ENCODE measurements around the gene MCC.
A peak's percentile ranks its signal among the peaks of the same experiment; 100 is the strongest.

Gene MCC

DNA sequence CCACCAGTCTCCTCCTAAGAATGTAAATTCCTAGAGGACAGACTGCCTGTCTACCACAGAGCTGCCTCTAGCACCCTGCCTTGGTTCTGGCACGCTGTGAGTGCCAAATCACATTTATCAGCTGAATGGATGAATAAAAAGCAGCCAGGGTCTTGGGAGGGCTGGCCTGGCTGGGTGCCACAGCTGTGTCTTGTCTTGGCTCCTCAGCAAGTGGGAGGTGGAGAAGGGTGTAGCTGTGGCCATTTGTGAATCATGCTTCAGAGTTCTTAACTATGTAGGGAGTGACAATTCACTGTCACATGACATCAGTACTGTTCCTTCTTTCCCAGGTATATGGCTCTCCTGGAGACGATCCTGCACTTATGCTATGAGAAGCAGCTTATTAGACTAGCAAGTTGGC lies 441.0 kb downstream of the MCC start:
- no peak overlapping the region for H3K4me3 ChIP-seq (ENCODE audit: low read length)
- no peaks in the 10 kb centered on the region for H4K20me1 ChIP-seq (ENCODE audit: insufficient read depth, low read length)
- no peaks in the 10 kb centered on the region for H3K9me2 ChIP-seq (replicated peaks; ENCODE audit: insufficient read depth, low read length)
- peaks cover 38% of the 10 kb centered on the region for H3F3A ChIP-seq (ENCODE audit: insufficient read depth, low read length)
- H3K4me2 ChIP-seq (ENCODE audit: low read depth, low read length): peak overlapping the region; percentile 68; the same call in 1 of the 2 replicates
- DNase-seq: no peak
- H3K27me3 ChIP-seq (replicated peaks; ENCODE audit: insufficient read depth, low read length): no peaks in the 10 kb centered on the region
- H3K9ac ChIP-seq (ENCODE audit: low read length): peak overlapping the region; percentile 49
- H3K36me3 ChIP-seq (replicated peaks; ENCODE audit: insufficient read depth, low read length): peaks cover 6% of the 10 kb centered on the region; the same call in 1 of the 2 replicates
- H3K9me3 ChIP-seq (replicated peaks; ENCODE audit: insufficient read depth, low read length): no peaks in the 10 kb centered on the region
- peak overlapping the region; percentile 90 for H3K27ac ChIP-seq (ENCODE audit: low read length)
- H3K79me2 ChIP-seq (ENCODE audit: low read length): peaks cover 33% of the 10 kb centered on the region
- peaks cover 57% of the 10 kb centered on the region for H3K4me1 ChIP-seq (ENCODE audit: low read length)
- no peak overlapping the region for H2AFZ ChIP-seq (ENCODE audit: low read length)
- TF ChIP-seq, protein P1, sequence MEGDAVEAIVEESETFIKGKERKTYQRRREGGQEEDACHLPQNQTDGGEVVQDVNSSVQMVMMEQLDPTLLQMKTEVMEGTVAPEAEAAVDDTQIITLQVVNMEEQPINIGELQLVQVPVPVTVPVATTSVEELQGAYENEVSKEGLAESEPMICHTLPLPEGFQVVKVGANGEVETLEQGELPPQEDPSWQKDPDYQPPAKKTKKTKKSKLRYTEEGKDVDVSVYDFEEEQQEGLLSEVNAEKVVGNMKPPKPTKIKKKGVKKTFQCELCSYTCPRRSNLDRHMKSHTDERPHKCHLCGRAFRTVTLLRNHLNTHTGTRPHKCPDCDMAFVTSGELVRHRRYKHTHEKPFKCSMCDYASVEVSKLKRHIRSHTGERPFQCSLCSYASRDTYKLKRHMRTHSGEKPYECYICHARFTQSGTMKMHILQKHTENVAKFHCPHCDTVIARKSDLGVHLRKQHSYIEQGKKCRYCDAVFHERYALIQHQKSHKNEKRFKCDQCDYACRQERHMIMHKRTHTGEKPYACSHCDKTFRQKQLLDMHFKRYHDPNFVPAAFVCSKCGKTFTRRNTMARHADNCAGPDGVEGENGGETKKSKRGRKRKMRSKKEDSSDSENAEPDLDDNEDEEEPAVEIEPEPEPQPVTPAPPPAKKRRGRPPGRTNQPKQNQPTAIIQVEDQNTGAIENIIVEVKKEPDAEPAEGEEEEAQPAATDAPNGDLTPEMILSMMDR (IDR thresholded peaks at IDR 0.05; ENCODE audit: low read length): no peak
- TF ChIP-seq EZH2 (optimal IDR thresholded peaks at IDR 0.05; ENCODE audit: low read depth, low read length) (no peak), EZH2phosphoT487 (IDR thresholded peaks at IDR 0.05; ENCODE audit: low read length) (no peak)

DNA sequence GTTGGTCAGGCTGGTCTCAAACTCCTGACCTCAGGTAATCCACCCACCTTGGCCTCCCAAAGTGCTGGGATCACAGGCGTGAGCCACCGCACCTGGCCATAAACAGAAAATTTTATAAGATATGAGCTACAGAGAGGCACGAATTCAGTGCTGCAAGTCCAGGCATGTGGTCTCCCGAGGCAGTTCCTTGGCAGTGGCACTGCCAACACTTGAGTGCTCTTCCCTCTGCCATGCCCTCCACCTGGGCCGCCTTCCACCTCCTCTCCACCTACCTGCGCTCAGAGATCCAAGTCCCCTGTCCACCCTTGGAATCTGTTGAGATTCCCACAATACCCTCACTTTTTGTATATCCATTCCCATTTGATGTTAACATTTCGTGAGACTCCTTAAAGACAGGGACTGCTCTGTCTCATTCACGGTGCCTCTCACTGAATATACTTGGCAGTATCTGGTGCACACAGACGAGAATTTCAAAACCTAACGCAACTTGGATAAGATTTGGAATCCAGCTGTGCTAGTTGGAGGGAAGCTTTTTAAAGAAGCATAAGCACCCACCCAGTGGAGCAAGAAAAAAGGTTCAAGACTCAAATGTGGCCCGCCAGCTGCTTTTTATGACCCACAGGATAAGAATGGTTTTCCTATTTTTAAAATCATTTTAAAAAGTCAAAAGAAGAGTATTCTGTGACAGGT lies 443.3 kb downstream of the MCC start:
- no peak for TF ChIP-seq EZH2phosphoT487 (IDR thresholded peaks at IDR 0.05; ENCODE audit: low read length)
- no peak for TF ChIP-seq EZH2 (optimal IDR thresholded peaks at IDR 0.05; ENCODE audit: low read depth, low read length)
- TF ChIP-seq, protein P1 (IDR thresholded peaks at IDR 0.05; ENCODE audit: low read length): no peak
- Histone ChIP-seq H3F3A (ENCODE audit: insufficient read depth, low read length) (peaks cover 28% of the 10 kb centered on the region), H3K27ac (ENCODE audit: low read length) (no peak overlapping the region), H2AFZ (ENCODE audit: low read length) (no peak overlapping the region), H3K4me1 (ENCODE audit: low read length) (peaks cover 34% of the 10 kb centered on the region), H3K79me2 (ENCODE audit: low read length) (peaks cover 25% of the 10 kb centered on the region), H3K27me3 (replicated peaks; ENCODE audit: insufficient read depth, low read length) (no peaks in the 10 kb centered on the region), H4K20me1 (ENCODE audit: insufficient read depth, low read length) (no peaks in the 10 kb centered on the region), H3K36me3 (replicated peaks; ENCODE audit: insufficient read depth, low read length) (peaks cover 6% of the 10 kb centered on the region; the same call in 1 of the 2 replicates), H3K9me2 (replicated peaks; ENCODE audit: insufficient read depth, low read length) (no peaks in the 10 kb centered on the region), H3K9me3 (replicated peaks; ENCODE audit: insufficient read depth, low read length) (no peaks in the 10 kb centered on the region), H3K4me3 (ENCODE audit: low read length) (no peak overlapping the region), H3K9ac (ENCODE audit: low read length) (no peak overlapping the region), H3K4me2 (ENCODE audit: low read depth, low read length) (no peak overlapping the region)
- no peak for DNase-seq

DNA sequence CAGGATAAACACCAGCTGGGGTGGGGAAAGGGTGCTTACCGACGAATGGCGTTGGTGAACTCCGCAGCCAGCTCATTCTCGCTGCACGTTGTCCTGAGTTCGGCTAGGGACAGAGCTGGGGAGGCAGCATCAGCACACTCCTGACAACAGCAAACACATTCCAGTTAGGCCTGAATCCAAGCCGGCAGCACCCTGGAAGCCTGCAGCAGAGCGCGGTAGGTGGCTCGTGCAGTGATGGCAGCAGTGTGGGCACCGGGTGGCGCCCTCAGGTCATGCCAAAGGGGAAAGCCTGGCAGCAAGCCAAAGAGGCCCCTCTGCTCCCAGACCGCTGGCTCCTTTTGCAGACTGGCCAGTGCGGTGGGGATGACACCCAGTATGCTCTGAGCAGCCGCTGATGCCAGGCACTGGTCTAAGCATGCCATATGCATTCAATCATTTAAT lies 444.7 kb downstream of the MCC start:
- H3K9me3 ChIP-seq (replicated peaks; ENCODE audit: insufficient read depth, low read length): no peaks in the 10 kb centered on the region
- no peaks in the 10 kb centered on the region for H4K20me1 ChIP-seq (ENCODE audit: insufficient read depth, low read length)
- H3F3A ChIP-seq (ENCODE audit: insufficient read depth, low read length): peaks cover 14% of the 10 kb centered on the region
- no peak overlapping the region for H3K4me2 ChIP-seq (ENCODE audit: low read depth, low read length)
- H3K9me2 ChIP-seq (replicated peaks; ENCODE audit: insufficient read depth, low read length): no peaks in the 10 kb centered on the region
- no peaks in the 10 kb centered on the region for H3K27me3 ChIP-seq (replicated peaks; ENCODE audit: insufficient read depth, low read length)
- peak; percentile 26 for DNase-seq
- H3K4me1 ChIP-seq (ENCODE audit: low read length): peaks cover 20% of the 10 kb centered on the region
- no peak overlapping the region for H3K4me3 ChIP-seq (ENCODE audit: low read length)
- no peak overlapping the region for H3K9ac ChIP-seq (ENCODE audit: low read length)
- peaks cover 4% of the 10 kb centered on the region; the same call in 1 of the 2 replicates for H3K36me3 ChIP-seq (replicated peaks; ENCODE audit: insufficient read depth, low read length)
- TF ChIP-seq, protein P1 (IDR thresholded peaks at IDR 0.05; ENCODE audit: low read length): peak; percentile 40
- TF ChIP-seq EZH2 (optimal IDR thresholded peaks at IDR 0.05; ENCODE audit: low read depth, low read length) (no peak), EZH2phosphoT487 (IDR thresholded peaks at IDR 0.05; ENCODE audit: low read length) (no peak)
- H3K27ac ChIP-seq (ENCODE audit: low read length): no peak overlapping the region
- peaks cover 21% of the 10 kb centered on the region for H3K79me2 ChIP-seq (ENCODE audit: low read length)
- H2AFZ ChIP-seq (ENCODE audit: low read length): no peak overlapping the region

Measured in MM.1S (cell line).